B cell (primary cell): Measurements from ENCODE around the gene SHANK2. TPM values are rescaled to one million over a fixed set of nuclear protein-coding genes. Genes with fewer than 3 reads are reported as not detected.

Source experiments
- ATAC-seq: fragments of 200-7000 bp; cut with Tn5 transposase; one replicate; pipeline ENCODE4 v1.10.0; 2021; ENCODE audit warnings: low read depth, mild to moderate bottlenecking, moderate number of reproducible peaks, moderate library complexity
- CTCF ChIA-PET: fragments of 350-600 bp; sonication (Branson Sonifier 250); formaldehyde crosslinking; loops from one replicate; lab custom pipeline; 2021; ENCODE audit warnings: antibody characterized with exemption, inconsistent platforms; lab: Charles Lee
- POLR2A ChIA-PET: fragments of 350-600 bp; sonication (Branson Sonifier 250); formaldehyde crosslinking; loops from one replicate; lab custom pipeline; 2021; ENCODE audit warnings: antibody characterized with exemption; lab: Charles Lee
- DNase-seq: peaks from one replicate; pipeline ENCODE4 v3.0.0; 2013
- H2AFZ ChIP-seq: 2 replicates; pipeline ENCODE4 v1.6.1; 2012; ENCODE audit warnings: mild to moderate bottlenecking, low read depth, low read length; ENCODE audit not compliant: insufficient read depth, poor library complexity, severe bottlenecking
- H3K27ac ChIP-seq, 2 donors: 1 replicate in 1 of 2; 2 replicates in 1 of 2; pipeline ENCODE4 v1.5.1; 2012 to 2013; ENCODE audit warnings: low read length in 2 of 2, mild to moderate bottlenecking in 2 of 2, moderate library complexity in 1 of 2
- H3K27me3 ChIP-seq, 4 experiments: fragments of 200-600 bp in 1 of 4; sonication (generic) in 1 of 4; replicated peaks in 1 of 4; 1 replicate in 2 of 4; 2 replicates in 2 of 4; pipeline versions ENCODE4 v1.6.1 to v1.7.0; 2013 to 2016; ENCODE audit warnings: low read length in 3 of 4, mild to moderate bottlenecking in 2 of 4, mixed read lengths in 1 of 4, moderate library complexity in 1 of 4; ENCODE audit not compliant: insufficient read depth in 4 of 4, control insufficient read depth in 3 of 4; ENCODE audit errors: control extremely low read depth in 1 of 4
- H3K36me3 ChIP-seq, 2 experiments: replicated peaks in 1 of 2; 1 replicate in 1 of 2; 2 replicates in 1 of 2; pipeline versions ENCODE4 v1.6.1 to v1.7.1; 2013; ENCODE audit warnings: low read length in 1 of 2; ENCODE audit not compliant: insufficient read depth in 2 of 2, control insufficient read depth in 1 of 2; ENCODE audit errors: control extremely low read depth in 1 of 2, extremely low read depth in 1 of 2
- H3K4me1 ChIP-seq, 2 donors: fragments of 200-600 bp in 1 of 2; sonication (generic) in 1 of 2; 1 replicate in 1 of 2; 2 replicates in 1 of 2; pipeline versions ENCODE4 v1.5.1 to v1.6.1; 2013 to 2017; ENCODE audit warnings: low read length in 2 of 2; ENCODE audit not compliant: control insufficient read depth in 2 of 2, insufficient read depth in 2 of 2
- H3K4me2 ChIP-seq: replicated peaks from 2 replicates; pipeline ENCODE3; 2012; ENCODE audit warnings: mild to moderate bottlenecking, low read depth, low read length; ENCODE audit not compliant: poor library complexity, severe bottlenecking
- H3K4me3 ChIP-seq, 5 experiments: fragments of 200-600 bp in 1 of 5; sonication (generic) in 1 of 5; 1 replicate in 3 of 5; 2 replicates in 2 of 5; pipeline versions ENCODE4 v1.5.1 to v1.7.0; 2011 to 2016; ENCODE audit warnings: low read length in 4 of 5, mild to moderate bottlenecking in 4 of 5, low read depth in 2 of 5, control low read depth in 1 of 5, moderate library complexity in 1 of 5; ENCODE audit not compliant: insufficient read depth in 1 of 5; ENCODE audit errors: control extremely low read depth in 1 of 5, extremely low read depth in 1 of 5
- H3K79me2 ChIP-seq: fragments of 200-600 bp; sonication (generic); one replicate; pipeline ENCODE4 v1.6.0; 2016; ENCODE audit warnings: low read length; ENCODE audit not compliant: control insufficient read depth, insufficient read depth
- H3K9ac ChIP-seq: fragments of 200-600 bp; sonication (generic); 2 replicates; pipeline ENCODE4 v1.6.1; 2017; ENCODE audit warnings: mild to moderate bottlenecking, low read length, moderate library complexity
- H3K9me3 ChIP-seq, 3 donors: one replicate each; pipeline versions ENCODE4 v1.6.1 to v1.7.1; 2013; ENCODE audit warnings: low read length in 2 of 3; ENCODE audit not compliant: control insufficient read depth in 2 of 3, insufficient read depth in 1 of 3; ENCODE audit errors: control extremely low read depth in 1 of 3
- H4K20me1 ChIP-seq: 2 replicates; pipeline ENCODE4 v1.6.0; 2012; ENCODE audit warnings: mild to moderate bottlenecking, low read length; ENCODE audit not compliant: insufficient read depth, control insufficient read depth, poor library complexity, severe bottlenecking
- H3K27ac Mint-ChIP-seq: one replicate; pipeline ENCODE4 v1.8.0; 2021; ENCODE audit warnings: mixed read lengths
- H3K27me3 Mint-ChIP-seq: one replicate; pipeline ENCODE4 v1.8.0; 2021; ENCODE audit warnings: mixed read lengths
- H3K4me1 Mint-ChIP-seq: one replicate; pipeline ENCODE4 v1.8.0; 2021; ENCODE audit warnings: mixed read lengths
- H3K4me3 Mint-ChIP-seq: one replicate; pipeline ENCODE4 v1.8.0; 2021; ENCODE audit warnings: mixed read lengths
- H3K9me3 Mint-ChIP-seq: one replicate; pipeline ENCODE4 v1.8.0; 2022; ENCODE audit warnings: mixed read lengths; ENCODE audit not compliant: insufficient read depth
- EZH2 ChIP-seq: IDR thresholded peaks from 2 replicates; pipeline ENCODE4 v1.6.1; 2012; ENCODE audit warnings: borderline replicate concordance, low read depth, mild to moderate bottlenecking, moderate library complexity, low read length; ENCODE audit not compliant: insufficient read depth, poor library complexity, severe bottlenecking
- WGBS: methylation state at CpG from one replicate; pipeline ENCODE4 v1.1.5; 2013; ENCODE audit warnings: missing lambda C conversion rate; ENCODE audit not compliant: insufficient coverage; 5-methylcytosine and 5-hydroxymethylcytosine counted together
- intact Hi-C: fragments of 100-400 bp; cut with micrococcal nuclease; formaldehyde crosslinking; loops from one replicate; pipeline ENCODE4 v1.10.0; 2022
- polyA plus RNA-seq: library from polyadenylated mRNA; depleted of rRNA; stranded (reverse); fragments of >200 nt; gene quantifications from 2 replicates; pipeline ENCODE4 v1.2.3, GENCODE V29; 2012
- total RNA-seq, 2 donors: library from RNA; stranded (reverse); fragments of 120-200 nt in 1 of 2; gene quantifications; 1 replicate in 1 of 2; 2 replicates in 1 of 2; pipeline versions ENCODE4 v1.2.3 to v1.2.4, GENCODE V29; 2013 to 2022
- TF ChIP-seq, protein P1 (sequence below): fragments of 200-600 bp; IDR thresholded peaks from one replicate; pipeline ENCODE4 v1.8.0; 2022; ENCODE audit warnings: antibody characterized with exemption, mild to moderate bottlenecking

Gene SHANK2
- total and polyA plus RNA-seq, 2 donors (not counting 1 experiment from before 2014, with no cell fraction given), result 0.07 to 0.28 TPM

DNA sequence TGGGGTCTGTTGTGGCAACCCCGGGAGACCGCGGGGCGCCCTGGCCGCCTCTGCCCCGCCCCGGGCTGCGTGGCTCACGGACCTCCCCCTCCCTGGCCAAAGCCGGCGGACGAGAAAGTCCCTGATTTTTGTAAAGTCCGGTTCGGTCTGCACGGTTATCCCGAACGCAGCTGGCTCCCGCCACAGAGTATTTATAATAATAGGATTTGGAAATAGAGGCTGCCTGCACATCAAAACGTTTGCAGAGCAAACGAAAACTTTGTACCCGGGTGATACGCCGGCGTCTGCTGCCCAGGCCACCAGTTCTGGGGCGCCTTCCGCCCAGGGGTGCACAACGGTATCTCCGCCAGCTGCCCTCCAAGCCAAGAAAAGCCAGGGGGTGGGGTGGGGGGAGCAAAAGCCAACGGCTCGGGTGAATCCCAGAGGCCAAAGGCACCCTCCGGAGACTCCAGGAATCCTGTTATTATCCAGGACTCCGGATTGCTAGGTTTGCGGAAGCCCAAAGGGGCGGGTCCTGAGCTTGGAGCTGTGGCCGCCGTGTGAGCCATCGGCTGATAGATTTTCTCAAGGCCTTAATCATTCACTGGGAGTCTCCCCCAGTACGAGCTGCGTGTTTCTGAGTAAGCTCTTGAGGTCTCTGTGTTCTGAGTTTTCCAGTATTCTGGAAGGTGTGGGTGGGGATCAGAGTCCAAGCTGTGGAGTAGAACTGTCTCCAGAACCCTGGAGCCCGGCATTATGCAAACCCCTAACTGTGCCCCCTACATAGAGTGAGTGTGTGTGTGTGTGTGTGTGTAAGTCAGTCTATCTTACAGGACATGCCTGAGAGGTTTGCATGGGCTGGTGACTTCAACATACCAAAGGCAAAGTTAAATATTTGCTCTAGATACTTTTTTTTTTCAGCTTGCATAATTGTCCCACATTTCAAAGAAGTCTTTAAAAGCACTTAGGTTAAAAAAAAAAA, 673 bp upstream of the SHANK2 start:
- peaks cover 56% of the 10 kb centered on the region for H3K27me3 Mint-ChIP-seq
- ChIA-PET CTCF (interaction anchor here (0.5 to 1.3 kb wide), 2 partner anchors 121 to 1418 kb away, joined by 3 read pairs; no protein-coding TSS in a partner anchor), POLR2A (no interaction called here)
- WGBS, result 5% methylated on average over 36 of the region's 40 CpGs
- H3K4me3 ChIP-seq, result peak overlapping the region in 2 of 5 experiments; percentile 23 to 41
- peak; percentile 35 for DNase-seq
- no peaks in the 10 kb centered on the region for H4K20me1 ChIP-seq
- no peak overlapping the region for H2AFZ ChIP-seq
- peaks cover 21% of the 10 kb centered on the region for H3K4me1 Mint-ChIP-seq
- peak overlapping the region; percentile 92 for H3K4me2 ChIP-seq
- H3K27me3 ChIP-seq, result peaks cover 0 to 54% (median 38%) of the 10 kb centered on the region in 4 experiments
- H3K27ac ChIP-seq, result no peak overlapping the region
- no peak for ATAC-seq
- no peak overlapping the region for H3K9ac ChIP-seq
- peaks cover 0 to 19% (median 0%) of the 10 kb centered on the region in 3 donors for H3K9me3 ChIP-seq
- H3K36me3 ChIP-seq, result no peaks in the 10 kb centered on the region
- TF ChIP-seq, protein P1, sequence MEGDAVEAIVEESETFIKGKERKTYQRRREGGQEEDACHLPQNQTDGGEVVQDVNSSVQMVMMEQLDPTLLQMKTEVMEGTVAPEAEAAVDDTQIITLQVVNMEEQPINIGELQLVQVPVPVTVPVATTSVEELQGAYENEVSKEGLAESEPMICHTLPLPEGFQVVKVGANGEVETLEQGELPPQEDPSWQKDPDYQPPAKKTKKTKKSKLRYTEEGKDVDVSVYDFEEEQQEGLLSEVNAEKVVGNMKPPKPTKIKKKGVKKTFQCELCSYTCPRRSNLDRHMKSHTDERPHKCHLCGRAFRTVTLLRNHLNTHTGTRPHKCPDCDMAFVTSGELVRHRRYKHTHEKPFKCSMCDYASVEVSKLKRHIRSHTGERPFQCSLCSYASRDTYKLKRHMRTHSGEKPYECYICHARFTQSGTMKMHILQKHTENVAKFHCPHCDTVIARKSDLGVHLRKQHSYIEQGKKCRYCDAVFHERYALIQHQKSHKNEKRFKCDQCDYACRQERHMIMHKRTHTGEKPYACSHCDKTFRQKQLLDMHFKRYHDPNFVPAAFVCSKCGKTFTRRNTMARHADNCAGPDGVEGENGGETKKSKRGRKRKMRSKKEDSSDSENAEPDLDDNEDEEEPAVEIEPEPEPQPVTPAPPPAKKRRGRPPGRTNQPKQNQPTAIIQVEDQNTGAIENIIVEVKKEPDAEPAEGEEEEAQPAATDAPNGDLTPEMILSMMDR, result no peak
- TF ChIP-seq EZH2, result no peak
- H3K4me1 ChIP-seq, result peaks cover 30 to 34% of the 10 kb centered on the region in 2 donors
- no peaks in the 10 kb centered on the region for H3K9me3 Mint-ChIP-seq
- peak overlapping the region; percentile 38 for H3K27ac Mint-ChIP-seq
- intact Hi-C loops, result loop anchor here (2.0 to 10.0 kb wide), 2 partner anchors 122 to 200 kb away; partner anchors contain the start of gene NADSYN1
- H3K79me2 ChIP-seq, result no peaks in the 10 kb centered on the region
- H3K4me3 Mint-ChIP-seq, result peak overlapping the region; percentile 74
